H1 (cell line): ENCODE results near the gene KCNJ16. TPM values are rescaled to one million over a fixed set of nuclear protein-coding genes. Genes with fewer than 3 reads are reported as not detected.

Experiments used
- BRCA1 ChIP-seq: IDR thresholded peaks from 2 replicates; pipeline ENCODE4 v1.6.1; 2012; ENCODE audit warnings: low read depth, low read length, improper control_type of control experiment
- HDAC2 ChIP-seq, 2 experiments: fragments of 300-600 bp in 1 of 2; sonication (generic) in 1 of 2; IDR thresholded peaks; 2 replicates each; pipeline ENCODE4 v1.6.1; 2011 to 2012; ENCODE audit warnings: low read depth in 2 of 2, low read length in 2 of 2, mild to moderate bottlenecking in 2 of 2, moderate library complexity in 2 of 2, borderline replicate concordance in 1 of 2, inconsistent platforms in 1 of 2
- KDM4A ChIP-seq: IDR thresholded peaks from one replicate; pipeline ENCODE4 v1.7.1; 2012; ENCODE audit warnings: low read depth, mild to moderate bottlenecking, moderate library complexity, low read length, inconsistent platforms; ENCODE audit not compliant: severe bottlenecking
- MAFK ChIP-seq: IDR thresholded peaks from 2 replicates; pipeline ENCODE4 v1.6.1; 2012; ENCODE audit warnings: low read depth, mild to moderate bottlenecking, improper control_type of control experiment, low read length
- NANOG ChIP-seq: IDR thresholded peaks from 2 replicates; pipeline ENCODE4 v1.6.1; 2011; ENCODE audit warnings: low read length, low read depth, mild to moderate bottlenecking, inconsistent platforms; ENCODE audit not compliant: insufficient read depth, poor library complexity, severe bottlenecking
- PHF8 ChIP-seq: fragments of 200-600 bp; sonication (generic); conservative IDR thresholded peaks from 2 replicates; pipeline ENCODE4 v1.7.1; 2012; ENCODE audit warnings: low read depth, mild to moderate bottlenecking, inconsistent platforms, low read length, moderate library complexity
- POLR2AphosphoS5 ChIP-seq: IDR thresholded peaks from 2 replicates; pipeline ENCODE4 v1.6.1; 2011; ENCODE audit warnings: low read depth, low read length
- RBBP5 ChIP-seq: IDR thresholded peaks from 2 replicates; pipeline ENCODE4 v1.7.1; 2012; ENCODE audit warnings: low read depth, mild to moderate bottlenecking, inconsistent platforms, low read length, moderate library complexity, borderline replicate concordance
- SIN3A ChIP-seq, 2 experiments: IDR thresholded peaks in 1 of 2; conservative IDR thresholded peaks in 1 of 2; 2 replicates each; pipeline ENCODE4 v1.6.1; 2011 to 2012; ENCODE audit warnings: low read length in 2 of 2, improper control_type of control experiment in 1 of 2, low read depth in 1 of 2, mild to moderate bottlenecking in 1 of 2
- SIX5 ChIP-seq: IDR thresholded peaks from 2 replicates; pipeline ENCODE4 v1.6.1; 2011; ENCODE audit warnings: mild to moderate bottlenecking, low read depth, low read length
- TAF1 ChIP-seq: IDR thresholded peaks from 2 replicates; pipeline ENCODE4 v1.6.1; 2011; ENCODE audit warnings: mild to moderate bottlenecking, low read depth, low read length
- polyA plus RNA-seq, 7 experiments: library from polyadenylated mRNA; depleted of rRNA in 3 of 7; stranded (reverse) in 5 of 7; unstranded in 2 of 7; fragments of >200 nt in 5 of 7; fragments of 200-250 nt in 2 of 7; gene quantifications; 1 replicate in 5 of 7; 2 replicates in 1 of 7; 4 replicates in 1 of 7; pipeline versions ENCODE4 v1.2.1 to v1.2.3, GENCODE V29; 2011 to 2013; ENCODE audit warnings: missing spikeins in 2 of 7, mixed read lengths in 2 of 7
- total RNA-seq: library from RNA; stranded (reverse); fragmentation: NEBNext Ultra II Directional; extraction: Animal tissue kit (Norgen Biotek cat#: 25700); gene quantifications from 2 replicates; pipeline ENCODE4 v1.2.1, GENCODE V29; 2021
- TF ChIP-seq, protein P1 (sequence below): fragments of 300-600 bp; sonication (generic); IDR thresholded peaks from 2 replicates; pipeline ENCODE4 v1.7.1; 2012; ENCODE audit warnings: low read length, moderate library complexity, mild to moderate bottlenecking, inconsistent platforms; ENCODE audit not compliant: insufficient replicate concordance

The KCNJ16 gene
- total and polyA plus RNA-seq, 2 of the 8 experiments (the other 6 are each of a cell fraction or from before 2014, with no cell fraction given): not detected

DNA sequence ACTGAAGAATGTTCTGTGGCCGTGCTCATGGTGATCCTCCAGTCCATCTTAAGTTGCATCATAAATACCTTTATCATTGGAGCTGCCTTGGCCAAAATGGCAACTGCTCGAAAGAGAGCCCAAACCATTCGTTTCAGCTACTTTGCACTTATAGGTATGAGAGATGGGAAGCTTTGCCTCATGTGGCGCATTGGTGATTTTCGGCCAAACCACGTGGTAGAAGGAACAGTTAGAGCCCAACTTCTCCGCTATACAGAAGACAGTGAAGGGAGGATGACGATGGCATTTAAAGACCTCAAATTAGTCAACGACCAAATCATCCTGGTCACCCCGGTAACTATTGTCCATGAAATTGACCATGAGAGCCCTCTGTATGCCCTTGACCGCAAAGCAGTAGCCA is 57.5 kb downstream of the KCNJ16 start (continued):
- TF ChIP-seq, protein P1, sequence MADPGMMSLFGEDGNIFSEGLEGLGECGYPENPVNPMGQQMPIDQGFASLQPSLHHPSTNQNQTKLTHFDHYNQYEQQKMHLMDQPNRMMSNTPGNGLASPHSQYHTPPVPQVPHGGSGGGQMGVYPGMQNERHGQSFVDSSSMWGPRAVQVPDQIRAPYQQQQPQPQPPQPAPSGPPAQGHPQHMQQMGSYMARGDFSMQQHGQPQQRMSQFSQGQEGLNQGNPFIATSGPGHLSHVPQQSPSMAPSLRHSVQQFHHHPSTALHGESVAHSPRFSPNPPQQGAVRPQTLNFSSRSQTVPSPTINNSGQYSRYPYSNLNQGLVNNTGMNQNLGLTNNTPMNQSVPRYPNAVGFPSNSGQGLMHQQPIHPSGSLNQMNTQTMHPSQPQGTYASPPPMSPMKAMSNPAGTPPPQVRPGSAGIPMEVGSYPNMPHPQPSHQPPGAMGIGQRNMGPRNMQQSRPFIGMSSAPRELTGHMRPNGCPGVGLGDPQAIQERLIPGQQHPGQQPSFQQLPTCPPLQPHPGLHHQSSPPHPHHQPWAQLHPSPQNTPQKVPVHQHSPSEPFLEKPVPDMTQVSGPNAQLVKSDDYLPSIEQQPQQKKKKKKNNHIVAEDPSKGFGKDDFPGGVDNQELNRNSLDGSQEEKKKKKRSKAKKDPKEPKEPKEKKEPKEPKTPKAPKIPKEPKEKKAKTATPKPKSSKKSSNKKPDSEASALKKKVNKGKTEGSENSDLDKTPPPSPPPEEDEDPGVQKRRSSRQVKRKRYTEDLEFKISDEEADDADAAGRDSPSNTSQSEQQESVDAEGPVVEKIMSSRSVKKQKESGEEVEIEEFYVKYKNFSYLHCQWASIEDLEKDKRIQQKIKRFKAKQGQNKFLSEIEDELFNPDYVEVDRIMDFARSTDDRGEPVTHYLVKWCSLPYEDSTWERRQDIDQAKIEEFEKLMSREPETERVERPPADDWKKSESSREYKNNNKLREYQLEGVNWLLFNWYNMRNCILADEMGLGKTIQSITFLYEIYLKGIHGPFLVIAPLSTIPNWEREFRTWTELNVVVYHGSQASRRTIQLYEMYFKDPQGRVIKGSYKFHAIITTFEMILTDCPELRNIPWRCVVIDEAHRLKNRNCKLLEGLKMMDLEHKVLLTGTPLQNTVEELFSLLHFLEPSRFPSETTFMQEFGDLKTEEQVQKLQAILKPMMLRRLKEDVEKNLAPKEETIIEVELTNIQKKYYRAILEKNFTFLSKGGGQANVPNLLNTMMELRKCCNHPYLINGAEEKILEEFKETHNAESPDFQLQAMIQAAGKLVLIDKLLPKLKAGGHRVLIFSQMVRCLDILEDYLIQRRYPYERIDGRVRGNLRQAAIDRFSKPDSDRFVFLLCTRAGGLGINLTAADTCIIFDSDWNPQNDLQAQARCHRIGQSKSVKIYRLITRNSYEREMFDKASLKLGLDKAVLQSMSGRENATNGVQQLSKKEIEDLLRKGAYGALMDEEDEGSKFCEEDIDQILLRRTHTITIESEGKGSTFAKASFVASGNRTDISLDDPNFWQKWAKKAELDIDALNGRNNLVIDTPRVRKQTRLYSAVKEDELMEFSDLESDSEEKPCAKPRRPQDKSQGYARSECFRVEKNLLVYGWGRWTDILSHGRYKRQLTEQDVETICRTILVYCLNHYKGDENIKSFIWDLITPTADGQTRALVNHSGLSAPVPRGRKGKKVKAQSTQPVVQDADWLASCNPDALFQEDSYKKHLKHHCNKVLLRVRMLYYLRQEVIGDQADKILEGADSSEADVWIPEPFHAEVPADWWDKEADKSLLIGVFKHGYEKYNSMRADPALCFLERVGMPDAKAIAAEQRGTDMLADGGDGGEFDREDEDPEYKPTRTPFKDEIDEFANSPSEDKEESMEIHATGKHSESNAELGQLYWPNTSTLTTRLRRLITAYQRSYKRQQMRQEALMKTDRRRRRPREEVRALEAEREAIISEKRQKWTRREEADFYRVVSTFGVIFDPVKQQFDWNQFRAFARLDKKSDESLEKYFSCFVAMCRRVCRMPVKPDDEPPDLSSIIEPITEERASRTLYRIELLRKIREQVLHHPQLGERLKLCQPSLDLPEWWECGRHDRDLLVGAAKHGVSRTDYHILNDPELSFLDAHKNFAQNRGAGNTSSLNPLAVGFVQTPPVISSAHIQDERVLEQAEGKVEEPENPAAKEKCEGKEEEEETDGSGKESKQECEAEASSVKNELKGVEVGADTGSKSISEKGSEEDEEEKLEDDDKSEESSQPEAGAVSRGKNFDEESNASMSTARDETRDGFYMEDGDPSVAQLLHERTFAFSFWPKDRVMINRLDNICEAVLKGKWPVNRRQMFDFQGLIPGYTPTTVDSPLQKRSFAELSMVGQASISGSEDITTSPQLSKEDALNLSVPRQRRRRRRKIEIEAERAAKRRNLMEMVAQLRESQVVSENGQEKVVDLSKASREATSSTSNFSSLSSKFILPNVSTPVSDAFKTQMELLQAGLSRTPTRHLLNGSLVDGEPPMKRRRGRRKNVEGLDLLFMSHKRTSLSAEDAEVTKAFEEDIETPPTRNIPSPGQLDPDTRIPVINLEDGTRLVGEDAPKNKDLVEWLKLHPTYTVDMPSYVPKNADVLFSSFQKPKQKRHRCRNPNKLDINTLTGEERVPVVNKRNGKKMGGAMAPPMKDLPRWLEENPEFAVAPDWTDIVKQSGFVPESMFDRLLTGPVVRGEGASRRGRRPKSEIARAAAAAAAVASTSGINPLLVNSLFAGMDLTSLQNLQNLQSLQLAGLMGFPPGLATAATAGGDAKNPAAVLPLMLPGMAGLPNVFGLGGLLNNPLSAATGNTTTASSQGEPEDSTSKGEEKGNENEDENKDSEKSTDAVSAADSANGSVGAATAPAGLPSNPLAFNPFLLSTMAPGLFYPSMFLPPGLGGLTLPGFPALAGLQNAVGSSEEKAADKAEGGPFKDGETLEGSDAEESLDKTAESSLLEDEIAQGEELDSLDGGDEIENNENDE: no peak
- TF ChIP-seq SIN3A (conservative IDR thresholded peaks at IDR 0.05 in 1 of 2, IDR thresholded peaks at IDR 0.05 in 1 of 2; ENCODE audit: low read depth in 1 of 2, low read length in 2 of 2) (no peak), SIX5 (no peak), TAF1 (no peak), MAFK (no peak), BRCA1 (no peak), POLR2AphosphoS5 (no peak), KDM4A (no peak), NANOG (no peak), PHF8 (no peak), HDAC2 (IDR thresholded peaks at IDR 0.05; ENCODE audit: borderline replicate concordance in 1 of 2, low read depth in 2 of 2, low read length in 2 of 2) (no peak), RBBP5 (no peak)
